Coronary artery (tissue), 2 donors: Measurements from ENCODE around the gene FTSJ3.
A peak's percentile ranks its signal among the peaks of the same experiment; 100 is the strongest.

Experiments
- DNase-seq: peaks from one replicate; pipeline ENCODE4 v3.0.0-alpha.2; 2017; ENCODE audit warnings: low spot score
- H3K27ac ChIP-seq, 2 donors: fragments of 200-600 bp; sonication (generic); one replicate each; pipeline ENCODE4 v1.5.1; 2016 to 2019
- H3K4me3 ChIP-seq: fragments of 200-600 bp; sonication (generic); 2 replicates; pipeline ENCODE4 v1.5.1; 2016; ENCODE audit warnings: mild to moderate bottlenecking, moderate library complexity
- CTCF ChIP-seq: fragments of 200-600 bp; sonication (generic); IDR thresholded peaks from one replicate; pipeline ENCODE4 v1.5.1; 2019; ENCODE audit warnings: antibody characterized with exemption

The FTSJ3 gene

GRCh38 chr17:63855185-63855584, 27.7 kb upstream of the FTSJ3 start:
- Histone ChIP-seq H3K4me3 (no peak overlapping the region), H3K27ac (no peak overlapping the region)
- no peak for DNase-seq
- TF ChIP-seq CTCF = no peak

- H3K27ac ChIP-seq = no peak overlapping the region
- H3K4me3 ChIP-seq = no peak overlapping the region
- DNase-seq = no peak
- no peak for TF ChIP-seq CTCF
Measured at GRCh38 chr17:63854709-63855108, 27.2 kb upstream of the FTSJ3 start.

GRCh38 chr17:63853260-63853659, 25.8 kb upstream of the FTSJ3 start:
- no peak overlapping the region for H3K27ac ChIP-seq
- DNase-seq = no peak
- H3K4me3 ChIP-seq = no peak overlapping the region
- no peak for TF ChIP-seq CTCF

GRCh38 chr17:63850401-63850800, 22.9 kb upstream of the FTSJ3 start:
- no peak for TF ChIP-seq CTCF
- Histone ChIP-seq H3K27ac (no peak overlapping the region), H3K4me3 (no peak overlapping the region)
- no peak for DNase-seq

- Histone ChIP-seq H3K27ac (peak overlapping the region in 1 of 2 donors; percentile 68), H3K4me3 (peak overlapping the region; percentile 67)
- DNase-seq = peak; percentile 93
- TF ChIP-seq CTCF = peak; percentile 25
Measured at GRCh38 chr17:63848834-63849689, 21.6 kb upstream of the FTSJ3 start.

GRCh38 chr17:63847525-63848249, 20.2 kb upstream of the FTSJ3 start:
- H3K27ac ChIP-seq = no peak overlapping the region
- DNase-seq = no peak
- TF ChIP-seq CTCF = no peak
- H3K4me3 ChIP-seq = no peak overlapping the region

- no peak for DNase-seq
- no peak for TF ChIP-seq CTCF
- H3K4me3 ChIP-seq = no peak overlapping the region
Measured at GRCh38 chr17:63845509-63845908, 18.0 kb upstream of the FTSJ3 start.

More at GRCh38 chr17:63845509-63845908, 18.0 kb upstream of the FTSJ3 start:
- no peak overlapping the region for H3K27ac ChIP-seq
